Aorta (tissue), 5 donors: ENCODE data around the gene CIC. TPM values are rescaled to one million over a fixed set of nuclear protein-coding genes. Genes with fewer than 3 reads are reported as not detected.

Experiments
- ATAC-seq: fragments of 200-7000 bp; cut with Tn5 transposase; one replicate; pipeline ENCODE4 v1.9.1; 2022; ENCODE audit warnings: moderate library complexity; ENCODE audit not compliant: low FRiP score
- DNase-seq, 2 donors: peaks; one replicate each; pipeline ENCODE4 v3.0.0-alpha.2; 2020
- H3K27ac ChIP-seq, 2 donors: one replicate each; pipeline ENCODE4 v1.5.1; 2013; ENCODE audit warnings: low read length in 2 of 2, mild to moderate bottlenecking in 2 of 2, moderate library complexity in 2 of 2, control low read depth in 1 of 2, inconsistent platforms in 1 of 2, low read depth in 1 of 2
- H3K27me3 ChIP-seq, 2 donors: one replicate each; pipeline ENCODE4 v1.6.1; 2013; ENCODE audit warnings: control low read depth in 1 of 2, low read length in 1 of 2, mild to moderate bottlenecking in 1 of 2, moderate library complexity in 1 of 2; ENCODE audit not compliant: insufficient read depth in 2 of 2, control insufficient read depth in 1 of 2
- H3K36me3 ChIP-seq, 2 donors: one replicate each; pipeline ENCODE4 v1.6.1; 2013; ENCODE audit warnings: control low read depth in 1 of 2, low read length in 1 of 2, mild to moderate bottlenecking in 1 of 2; ENCODE audit not compliant: insufficient read depth in 2 of 2, control insufficient read depth in 1 of 2
- H3K4me1 ChIP-seq, 2 donors: one replicate each; pipeline ENCODE4 v1.6.1; 2013; ENCODE audit warnings: low read length in 2 of 2, control low read depth in 1 of 2, mild to moderate bottlenecking in 1 of 2, moderate library complexity in 1 of 2; ENCODE audit not compliant: insufficient read depth in 2 of 2, control insufficient read depth in 1 of 2
- H3K4me3 ChIP-seq, 2 donors: one replicate each; pipeline ENCODE4 v1.5.1; 2013; ENCODE audit warnings: low read length in 2 of 2, control low read depth in 1 of 2, mild to moderate bottlenecking in 1 of 2
- H3K9me3 ChIP-seq: one replicate; pipeline ENCODE4 v1.6.1; 2013; ENCODE audit warnings: mild to moderate bottlenecking, low read length; ENCODE audit not compliant: control insufficient read depth
- WGBS, 2 donors: extraction: QIAGEN DNeasy Blood & Tissue Kit; methylation state at CpG; one replicate each; pipeline ENCODE4 v1.1.7; 2013; 5-methylcytosine and 5-hydroxymethylcytosine counted together
- intact Hi-C, 2 donors: fragments of 100-400 bp; cut with DNase I; formaldehyde crosslinking; loops; one replicate each; pipeline versions ENCODE4 v1.14.2 to v1.15.0; 2022
- polyA plus RNA-seq, 2 donors: library from polyadenylated mRNA; stranded (reverse); fragments of 200-250 nt; gene quantifications; one replicate each; pipeline ENCODE4 v1.2.3, GENCODE V29; 2013
- total RNA-seq, 2 donors: library from RNA; stranded (reverse); fragmentation: NEBNext Ultra II Directional; extraction: Animal tissue kit (Norgen Biotek cat#: 25700); gene quantifications; one replicate each; pipeline ENCODE4 v1.2.1, GENCODE V29; 2021
- donor health status: healthy with polysubstance abuse.
- donor health status: Bipolar disorder and iron deficiency.
- donor health status: DM: no; HTN: no; CAD: no.
- donor health status: DM: no; HTN: no; CAD: no.
- donor health status: DM: yes; HTN: yes; CAD: no.

The CIC gene
- total and polyA plus RNA-seq, 4 donors, result 14.3 to 104 (median 74.0) TPM

DNA sequence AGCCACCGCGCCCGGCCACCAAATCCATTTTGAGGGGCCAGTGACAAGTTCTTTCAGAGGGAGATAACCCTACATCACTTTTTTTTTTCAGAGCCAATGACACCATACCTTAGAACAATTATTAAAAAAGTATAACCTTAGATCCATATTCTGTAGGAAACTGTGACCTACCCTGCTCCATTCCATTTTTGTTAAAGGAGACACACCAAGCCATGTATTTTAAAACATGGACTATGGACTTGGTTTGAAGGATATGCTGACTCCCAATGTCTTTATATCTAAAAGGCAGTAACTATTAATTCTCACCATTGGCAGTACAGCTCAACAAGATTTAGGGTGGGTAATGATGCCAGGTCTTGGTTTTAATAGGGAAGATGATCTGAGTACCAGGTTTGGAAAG, 27.8 kb upstream of the CIC start:
- ATAC-seq (no peak), DNase-seq (no peak)
- Histone ChIP-seq H3K9me3 (no peaks in the 10 kb centered on the region), H3K36me3 (no peaks in the 10 kb centered on the region), H3K4me3 (peak overlapping the region in 1 of 2 donors; percentile 63), H3K27ac (no peak overlapping the region), H3K27me3 (no peaks in the 10 kb centered on the region), H3K4me1 (peaks cover 0 to 2% of the 10 kb centered on the region in 2 donors)
- intact Hi-C loops, result no loop called here
- WGBS, 2 donors, result 93 to 99% methylated on average over 3 of the region's 3 CpGs

- ATAC-seq, result no peak
- peak overlapping the region; percentile 63 to 88 for H3K4me3 ChIP-seq
- 0 to 1% methylated on average over 9 to 49 of the region's 49 CpGs for WGBS, 2 donors
- no peaks in the 10 kb centered on the region for H3K9me3 ChIP-seq
- DNase-seq, result peak in 1 of 2 donors; percentile 69
- intact Hi-C loops, result no loop called here
- H3K4me1 ChIP-seq, result peaks cover 0 to 2% of the 10 kb centered on the region in 2 donors
- no peaks in the 10 kb centered on the region for H3K36me3 ChIP-seq
- no peaks in the 10 kb centered on the region for H3K27me3 ChIP-seq
- H3K27ac ChIP-seq, result peak overlapping the region; percentile 22 to 58
These were observed 27.0 kb upstream of the CIC start for GRCh38 chr19:42242069-42242511.

- intact Hi-C loops, result loop anchor here in 1 of 2 donors (1.0 kb wide), 1 partner anchor 26 kb away; no protein-coding TSS in a partner anchor
- 0% methylated on average over 71 to 76 of the region's 76 CpGs for WGBS, 2 donors
- H3K4me1 ChIP-seq, result peaks cover 0 to 2% of the 10 kb centered on the region in 2 donors
These were observed 26.3 kb upstream of the CIC start, which contains the start of gene GSK3A for GRCh38 chr19:42242512-42243409. TSS of gene GSK3A (minus strand) at chr19:42242602. CDS start at chr19:42242465, 137 bp downstream.

GRCh38 chr19:42244347-42245220, 24.5 kb upstream of the CIC start:
- Histone ChIP-seq H3K4me1 (peaks cover 0 to 2% of the 10 kb centered on the region in 2 donors), H3K27ac (peak overlapping the region in 1 of 2 donors; percentile 89), H3K36me3 (no peaks in the 10 kb centered on the region), H3K4me3 (peak overlapping the region; percentile 28 to 35), H3K27me3 (no peaks in the 10 kb centered on the region), H3K9me3 (no peaks in the 10 kb centered on the region)
- ATAC-seq (peak; percentile 70), DNase-seq (peak; percentile 96 to 97)
- intact Hi-C loops, result loop anchor here in 1 of 2 donors (5.0 kb wide), 1 partner anchor 53 kb away; no protein-coding TSS in a partner anchor
- WGBS, 2 donors, result 1 to 2% methylated on average over 45 of the region's 45 CpGs

More at GRCh38 chr19:42242512-42243409, 26.3 kb upstream of the CIC start, which contains the start of gene GSK3A:
- H3K36me3 ChIP-seq, result no peaks in the 10 kb centered on the region
- no peaks in the 10 kb centered on the region for H3K9me3 ChIP-seq
- peak within 1 kb of the TSS; percentile 58 to 89 for H3K27ac ChIP-seq
- H3K4me3 ChIP-seq, result peak within 1 kb of the TSS; percentile 63 to 88
- peak; percentile 93 for ATAC-seq
- DNase-seq, result peak; percentile 99
- no peaks in the 10 kb centered on the region for H3K27me3 ChIP-seq

DNA sequence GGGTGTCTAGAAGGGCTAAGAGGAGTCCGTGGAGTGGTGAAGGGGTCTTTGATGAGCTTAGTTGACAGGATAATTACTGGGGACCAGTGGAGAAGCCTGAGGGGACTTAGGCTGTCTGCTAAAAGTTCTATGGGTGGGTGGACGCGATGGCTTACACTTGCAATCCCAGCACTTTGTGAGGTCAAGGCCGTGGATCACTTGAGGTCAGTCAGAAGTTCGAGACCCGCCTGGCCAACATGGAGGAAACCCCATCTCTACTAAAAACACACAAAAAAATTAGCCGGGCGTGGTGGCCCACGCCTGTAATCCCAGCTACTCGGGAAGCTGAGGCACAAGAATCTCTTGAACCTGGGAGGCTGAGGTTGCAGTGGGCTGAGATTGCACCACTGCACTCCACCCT, 23.8 kb upstream of the CIC start:
- DNase-seq, result no peak

DNA sequence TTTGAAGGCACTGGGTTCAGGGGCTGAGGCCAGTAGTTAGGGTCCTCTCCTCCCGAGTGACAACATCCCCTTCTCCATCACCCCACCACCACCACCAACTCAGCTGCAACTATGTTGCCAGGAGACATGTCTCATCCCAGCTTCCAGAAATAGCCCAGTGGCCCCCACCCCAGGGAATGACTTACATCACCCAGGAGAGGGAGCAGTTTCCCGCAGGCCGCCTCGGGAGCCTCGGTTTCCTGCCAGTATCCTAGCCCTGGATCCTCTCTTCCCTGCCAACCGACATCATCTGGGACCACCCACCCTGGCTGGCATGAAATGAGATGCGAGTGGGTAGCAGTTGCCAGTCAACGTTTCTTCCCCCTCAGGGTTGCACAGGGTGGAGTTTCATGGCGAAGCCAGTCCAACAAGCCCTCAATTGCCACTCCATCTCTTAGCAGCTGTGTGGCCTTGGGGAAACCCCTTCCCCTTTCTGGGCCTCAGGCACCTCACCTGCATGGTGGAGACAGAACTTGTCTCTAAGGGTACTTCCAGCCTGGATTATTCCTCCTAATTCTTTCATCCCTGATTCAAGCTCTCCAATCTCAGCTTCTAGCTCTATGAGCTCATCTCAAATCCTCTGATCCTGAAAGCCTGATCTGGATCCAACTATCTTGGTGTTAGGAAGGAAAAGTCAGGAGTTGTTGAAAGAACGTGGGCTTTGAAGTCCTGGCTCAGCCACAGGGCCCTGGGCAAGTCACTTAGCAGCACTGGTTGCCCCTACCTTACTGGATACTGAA, 22.7 kb upstream of the CIC start:
- peak overlapping the region in 1 of 2 donors; percentile 30 for H3K27ac ChIP-seq
- no peak for ATAC-seq
- intact Hi-C loops, result loop anchor here (2.0 to 5.0 kb wide), 3 partner anchors 30 to 51 kb away; no protein-coding TSS in a partner anchor
- no peaks in the 10 kb centered on the region for H3K36me3 ChIP-seq
- no peaks in the 10 kb centered on the region for H3K9me3 ChIP-seq
- 4% methylated on average over 10 of the region's 10 CpGs for WGBS, 2 donors
- H3K4me3 ChIP-seq, result no peak overlapping the region
- H3K27me3 ChIP-seq, result no peaks in the 10 kb centered on the region
- DNase-seq, result peak; percentile 86 to 92
- H3K4me1 ChIP-seq, result peaks cover 0 to 2% of the 10 kb centered on the region in 2 donors

More for the DNA sequence above, 23.8 kb upstream of the CIC start:
- Histone ChIP-seq H3K9me3 (no peaks in the 10 kb centered on the region), H3K36me3 (no peaks in the 10 kb centered on the region), H3K27me3 (no peaks in the 10 kb centered on the region), H3K27ac (peak overlapping the region in 1 of 2 donors; percentile 44), H3K4me3 (no peak overlapping the region), H3K4me1 (peaks cover 0 to 2% of the 10 kb centered on the region in 2 donors)
- intact Hi-C loops, result loop anchor here in 1 of 2 donors (5.0 kb wide), 1 partner anchor 52 kb away; no protein-coding TSS in a partner anchor
- ATAC-seq, result no peak
- WGBS, 2 donors, result 66 to 71% methylated on average over 10 of the region's 10 CpGs

DNA sequence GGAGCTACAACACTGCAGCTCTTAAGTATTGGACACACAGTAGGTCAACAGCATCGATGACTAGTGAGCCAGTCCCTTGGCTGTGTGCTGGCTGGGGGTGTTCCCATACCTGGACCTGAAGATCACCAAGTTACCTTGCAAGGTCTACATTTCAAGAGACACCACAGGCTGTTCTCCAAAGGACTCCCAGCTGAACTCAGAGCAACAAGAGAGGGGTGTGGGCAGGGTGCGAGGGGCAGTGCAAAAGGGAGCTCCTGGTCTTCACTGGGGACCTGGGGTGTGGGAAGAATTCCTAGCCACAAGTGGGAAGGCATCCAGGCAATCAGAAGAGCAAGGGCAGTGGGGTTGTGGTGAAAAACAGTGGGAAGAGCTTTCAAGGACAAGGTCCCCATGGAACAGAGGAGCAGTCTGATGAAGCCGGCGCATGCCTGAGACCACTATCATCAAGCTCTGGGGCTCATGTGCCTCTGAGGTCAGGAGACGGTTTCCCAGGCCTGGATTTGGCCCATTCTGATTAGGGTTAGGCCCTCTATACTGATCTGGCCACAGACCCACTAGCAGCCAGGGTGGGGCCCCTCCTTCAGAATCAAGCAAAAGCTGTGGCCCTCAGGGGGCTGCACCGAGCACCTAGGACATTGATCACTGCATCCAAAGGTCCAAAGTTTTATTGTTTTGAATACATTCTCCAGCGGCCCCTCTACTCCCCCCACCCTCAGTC, 22.0 kb upstream of the CIC start:
- peak overlapping the region in 1 of 2 donors; percentile 13 for H3K27ac ChIP-seq
- DNase-seq (no peak), ATAC-seq (no peak)
- no peaks in the 10 kb centered on the region for H3K4me1 ChIP-seq
- 62 to 67% methylated on average over 7 of the region's 7 CpGs for WGBS, 2 donors
- no peaks in the 10 kb centered on the region for H3K9me3 ChIP-seq
- no peaks in the 10 kb centered on the region for H3K27me3 ChIP-seq
- no peak overlapping the region for H3K4me3 ChIP-seq
- intact Hi-C loops, result loop anchor here (2.0 to 5.0 kb wide), 3 partner anchors 30 to 50 kb away; no protein-coding TSS in a partner anchor
- H3K36me3 ChIP-seq, result no peaks in the 10 kb centered on the region
